Measurements from ENCODE around the gene AAGAB.
"Not testable (repeated sequence)": the region's sequence is repeated elsewhere in the genome, so short reads cannot be mapped to it uniquely, and the experiment has no call there.

The AAGAB gene, protein sequence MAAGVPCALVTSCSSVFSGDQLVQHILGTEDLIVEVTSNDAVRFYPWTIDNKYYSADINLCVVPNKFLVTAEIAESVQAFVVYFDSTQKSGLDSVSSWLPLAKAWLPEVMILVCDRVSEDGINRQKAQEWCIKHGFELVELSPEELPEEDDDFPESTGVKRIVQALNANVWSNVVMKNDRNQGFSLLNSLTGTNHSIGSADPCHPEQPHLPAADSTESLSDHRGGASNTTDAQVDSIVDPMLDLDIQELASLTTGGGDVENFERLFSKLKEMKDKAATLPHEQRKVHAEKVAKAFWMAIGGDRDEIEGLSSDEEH

DNA sequence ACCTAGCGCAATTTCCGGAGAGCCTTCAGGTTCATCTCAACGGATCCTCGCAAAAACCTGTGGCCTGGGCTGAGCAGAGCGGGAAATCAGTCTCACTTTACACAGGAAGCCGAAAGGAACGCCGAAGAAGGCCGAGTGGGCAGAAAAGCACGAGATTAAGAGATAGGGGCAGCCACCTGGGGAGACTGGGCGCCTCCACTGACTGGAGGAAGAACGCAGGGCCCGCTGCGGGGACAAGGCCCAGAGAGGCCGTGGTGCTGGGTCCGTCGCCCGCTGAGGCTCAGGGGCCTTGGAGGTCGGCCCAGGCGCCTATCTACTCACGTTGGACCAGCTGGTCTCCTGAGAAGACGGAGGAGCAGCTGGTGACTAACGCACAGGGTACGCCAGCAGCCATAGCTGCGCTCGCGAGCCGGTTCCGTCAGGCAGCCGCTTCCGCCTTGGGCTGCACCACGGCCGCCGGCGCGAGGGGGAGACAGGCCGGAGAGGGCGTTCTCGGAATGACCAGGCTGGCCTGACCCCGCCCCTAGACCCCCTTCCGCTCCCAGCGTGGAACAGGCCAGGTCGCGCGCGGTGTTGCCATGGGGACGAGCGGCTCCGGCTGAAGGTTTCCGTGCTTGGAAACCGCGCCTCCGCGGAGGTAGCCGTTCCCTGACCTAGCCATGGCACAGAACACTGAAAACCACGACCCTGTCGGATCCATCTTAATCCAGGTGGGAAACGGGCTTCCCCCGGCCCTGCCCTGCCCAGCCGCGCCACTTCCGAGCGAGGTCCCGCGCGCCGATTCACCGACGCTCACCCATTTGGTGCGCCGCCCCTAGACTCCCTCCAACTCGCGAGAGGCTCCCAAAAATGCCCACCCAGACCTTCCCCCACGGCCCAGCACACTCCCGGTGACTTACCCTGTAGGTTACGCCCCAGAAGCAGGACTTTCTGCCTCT is at the start of gene AAGAB, which contains the start of gene IQCH:
Gene AAGAB, minus strand, starts transcription at position 424 of the 938 bp plus-strand sequence. Its CDS starts 30 bp downstream, at position 394.
Gene IQCH, plus strand, starts transcription at position 549 of the 938 bp plus-strand sequence. Its CDS starts 111 bp downstream, at position 660.
- DNase-seq (ENCODE audit: low read depth in 2 of 2) = peak; percentile 94 to 97

DNA sequence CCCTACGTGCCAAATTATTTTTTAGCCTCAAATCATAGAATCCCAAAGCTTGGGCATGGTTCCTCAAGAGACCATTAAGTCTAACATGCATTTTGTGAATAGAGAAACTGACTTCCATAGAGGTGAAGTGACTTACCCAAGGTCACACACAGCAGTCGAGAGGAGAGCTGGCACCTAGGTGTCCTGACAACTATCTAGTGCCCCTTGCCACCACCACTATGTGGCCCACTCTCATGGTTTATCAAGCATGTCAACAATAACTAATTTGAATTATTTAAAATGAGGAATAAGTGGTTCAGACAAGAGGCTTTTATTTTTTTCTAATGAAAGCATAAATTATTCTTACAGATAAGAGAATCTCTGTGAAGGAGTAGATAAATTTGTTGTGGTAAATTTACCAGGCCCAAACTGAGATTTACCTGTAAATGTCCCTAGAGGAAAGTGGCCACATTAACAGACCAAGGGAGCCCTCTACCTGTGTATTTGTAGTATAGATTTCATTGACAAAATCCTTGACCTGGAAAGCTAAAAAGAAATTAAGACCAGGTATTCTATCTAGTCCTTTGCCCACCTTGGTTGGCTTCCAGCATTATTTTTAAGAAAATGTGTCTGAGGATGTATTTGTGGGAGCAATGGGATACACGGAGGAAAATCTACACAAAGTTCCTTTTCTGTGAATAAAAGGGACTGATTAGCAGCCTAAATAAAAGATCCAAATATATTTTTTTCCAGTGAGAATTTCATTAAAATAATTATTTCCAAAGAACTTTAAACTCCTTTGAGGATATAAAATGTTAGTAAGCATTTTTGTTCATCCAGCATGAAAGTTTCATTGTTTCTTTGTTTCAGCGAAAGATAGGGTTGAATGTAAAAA is 49.3 kb upstream of the AAGAB start:
- DNase-seq (ENCODE audit: low read depth in 2 of 2) = no peak

DNA sequence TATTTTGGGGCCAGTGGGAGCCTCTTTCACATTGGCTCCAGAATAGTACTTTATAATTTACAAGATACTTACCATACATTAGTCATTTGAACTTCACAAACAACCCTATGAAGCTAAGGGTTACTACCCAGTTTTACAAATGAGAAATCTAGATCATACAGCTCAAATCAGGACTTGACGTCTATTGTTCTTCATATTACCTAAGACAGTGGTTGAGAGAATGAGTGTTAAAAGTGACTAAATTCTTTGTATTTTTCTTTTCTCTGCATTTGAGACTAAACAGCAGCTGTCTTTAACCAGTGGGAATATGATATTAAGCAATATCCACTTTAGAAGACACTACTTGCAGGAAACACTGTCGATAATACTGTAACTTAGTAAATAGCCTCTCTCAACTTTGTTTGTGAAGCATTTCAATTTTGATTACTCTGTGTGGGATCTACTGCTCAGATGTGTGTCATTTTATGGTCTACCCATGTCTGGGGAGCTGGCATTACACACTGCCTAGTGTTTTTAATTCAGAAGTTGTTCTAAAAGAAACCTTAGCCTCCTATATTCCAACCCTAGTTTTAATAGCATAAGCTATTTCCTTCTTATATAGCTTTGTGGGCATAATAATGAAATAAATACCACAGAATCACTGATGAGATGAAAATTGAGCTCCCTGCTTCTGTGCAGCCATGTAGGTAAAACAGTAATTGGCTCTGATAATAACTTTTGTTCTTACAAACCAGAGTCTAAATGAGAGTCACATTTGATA is 46.0 kb upstream of the AAGAB start:
- DNase-seq (ENCODE audit: low read depth in 2 of 2) = no peak

DNA sequence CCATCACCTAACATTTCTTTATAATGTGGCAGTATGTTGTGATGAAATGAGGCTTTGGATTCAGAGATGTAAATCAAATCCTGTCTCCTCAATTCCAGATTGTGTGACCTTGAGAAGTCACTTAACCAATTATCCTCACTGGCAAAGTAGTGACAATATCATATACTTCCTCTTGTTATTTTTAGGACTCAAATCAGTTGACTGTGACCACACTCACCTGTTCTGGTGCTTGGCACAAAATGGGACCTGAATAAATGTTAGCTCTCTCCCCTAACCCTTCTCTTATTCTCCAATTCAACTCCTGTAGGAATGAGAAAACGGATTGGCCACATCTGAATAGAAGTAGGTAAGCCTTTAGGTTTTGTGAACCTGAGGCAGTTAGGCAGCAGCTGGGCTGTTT is 42.2 kb upstream of the AAGAB start:
- DNase-seq (ENCODE audit: low read depth in 2 of 2) = no peak

DNA sequence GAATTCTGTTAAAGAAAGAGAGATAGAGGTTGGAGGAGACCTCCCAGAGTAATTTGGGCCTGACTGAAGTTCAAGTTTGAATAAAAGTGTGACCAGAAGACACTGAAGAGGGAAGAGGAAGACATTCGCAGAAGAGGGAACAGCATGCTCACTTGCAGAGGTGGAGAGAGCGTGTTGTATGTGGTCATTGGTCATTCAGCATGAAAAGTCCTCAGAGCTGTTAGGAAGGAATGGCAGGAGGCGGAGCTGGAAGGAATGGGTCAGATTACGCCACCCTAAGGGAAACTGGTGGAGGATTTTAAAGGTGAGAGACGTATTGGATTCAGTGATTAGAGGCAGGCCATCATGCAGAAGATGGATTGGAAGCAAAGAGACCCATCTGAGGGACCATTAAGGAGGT is 41.7 kb upstream of the AAGAB start:
- no peak for DNase-seq (ENCODE audit: low read depth in 2 of 2)

DNA sequence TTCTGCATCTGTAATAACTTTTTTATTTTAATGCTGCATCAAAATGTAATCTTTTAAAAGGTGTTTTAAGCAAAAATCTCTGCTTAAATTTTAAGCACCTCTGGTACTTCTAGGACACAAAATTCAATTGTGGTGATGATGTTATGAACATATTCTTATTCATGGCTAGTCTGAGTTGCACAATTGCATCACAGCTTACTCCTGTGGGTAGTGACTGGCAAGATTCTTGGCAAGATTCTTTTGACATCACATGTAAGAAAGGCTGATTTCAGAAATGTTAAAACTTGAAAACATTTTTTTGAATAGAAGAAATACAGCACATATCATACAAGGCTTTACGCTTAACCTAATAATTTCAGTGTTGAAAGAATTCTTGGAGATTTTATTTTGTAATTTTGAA is 35.9 kb upstream of the AAGAB start:
- no peak for DNase-seq (ENCODE audit: low read depth in 2 of 2)

DNA sequence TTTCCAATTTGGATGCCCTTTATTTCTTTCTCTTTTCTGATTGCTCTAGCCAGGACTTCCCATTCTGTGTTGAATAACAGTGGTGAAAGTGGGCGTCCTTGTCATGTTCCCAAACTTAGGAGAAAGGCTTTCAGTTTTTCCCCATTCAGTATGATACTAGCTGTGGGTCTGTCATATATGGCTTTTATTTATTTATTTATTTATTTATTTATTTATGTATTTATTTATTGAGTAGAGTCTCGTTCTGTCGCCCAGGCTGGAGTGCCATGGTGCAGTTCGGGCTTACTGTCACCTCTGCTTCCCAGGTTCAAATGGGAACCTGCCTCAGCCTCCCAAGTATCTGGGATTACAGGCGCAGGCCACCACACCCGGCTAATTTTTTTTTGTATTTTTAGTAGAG is 31.9 kb upstream of the AAGAB start:
- not testable (repeated sequence) for DNase-seq (ENCODE audit: low read depth in 2 of 2)

DNA sequence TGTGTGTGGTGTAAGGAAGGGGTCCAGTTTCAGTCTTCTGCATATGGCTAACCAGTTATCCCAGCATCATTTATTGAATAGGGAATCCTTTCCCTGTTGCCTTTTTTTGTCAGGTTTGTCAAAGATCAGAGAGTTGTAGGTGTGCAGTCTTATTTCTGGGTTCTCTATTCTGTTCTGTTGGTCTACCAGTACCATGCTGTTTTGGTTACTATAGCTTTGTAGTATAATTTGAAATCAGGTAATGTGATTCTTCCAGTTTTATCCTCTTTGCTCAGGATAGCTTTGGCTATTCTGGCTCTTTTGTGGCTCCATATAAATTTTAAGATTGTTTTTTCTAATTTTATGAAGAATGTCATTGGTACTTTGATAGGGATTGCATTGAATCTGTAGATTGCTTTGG is 31.2 kb upstream of the AAGAB start:
- DNase-seq (ENCODE audit: low read depth in 2 of 2) = not testable (repeated sequence)

DNA sequence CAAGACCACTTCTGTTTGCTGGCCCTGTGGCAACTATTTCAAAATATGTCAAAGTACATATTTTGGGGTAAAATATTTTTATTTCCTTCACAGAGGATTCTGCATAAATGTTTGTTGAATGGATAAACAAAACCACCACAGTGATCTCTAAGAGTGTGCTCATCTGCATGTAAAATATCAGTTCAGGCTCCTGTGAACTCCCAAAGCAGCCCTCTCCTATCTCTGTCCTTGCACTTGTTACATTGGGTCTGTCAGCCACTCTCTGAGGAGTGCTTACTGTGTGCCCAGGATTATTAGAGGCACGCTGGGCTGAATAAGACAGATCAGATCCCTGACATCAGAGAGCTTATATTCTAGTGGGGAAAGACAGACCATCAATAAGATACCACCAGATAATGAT is 27.3 kb upstream of the AAGAB start:
- no peak for DNase-seq (ENCODE audit: low read depth in 2 of 2)

DNA sequence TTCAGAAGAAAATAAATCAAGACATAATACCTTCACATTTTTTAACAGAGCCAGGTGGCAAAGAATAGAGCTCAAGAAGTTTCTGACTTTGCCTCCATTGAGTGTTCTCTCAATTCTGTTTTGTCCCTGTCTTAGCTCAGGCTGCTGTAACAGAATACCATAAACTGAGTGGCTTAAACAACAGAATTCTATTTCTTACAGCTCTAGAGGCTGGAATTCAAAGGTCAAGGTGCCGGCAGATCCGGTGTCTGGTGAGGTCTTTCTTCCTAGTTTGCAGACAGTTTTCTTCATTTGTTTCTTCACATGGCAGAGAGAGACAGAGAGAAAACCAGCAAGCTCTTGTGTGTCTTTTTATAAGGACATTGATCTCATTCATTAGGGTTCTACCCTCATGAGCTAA is 25.8 kb upstream of the AAGAB start:
- DNase-seq (ENCODE audit: low read depth in 2 of 2) = no peak

DNA sequence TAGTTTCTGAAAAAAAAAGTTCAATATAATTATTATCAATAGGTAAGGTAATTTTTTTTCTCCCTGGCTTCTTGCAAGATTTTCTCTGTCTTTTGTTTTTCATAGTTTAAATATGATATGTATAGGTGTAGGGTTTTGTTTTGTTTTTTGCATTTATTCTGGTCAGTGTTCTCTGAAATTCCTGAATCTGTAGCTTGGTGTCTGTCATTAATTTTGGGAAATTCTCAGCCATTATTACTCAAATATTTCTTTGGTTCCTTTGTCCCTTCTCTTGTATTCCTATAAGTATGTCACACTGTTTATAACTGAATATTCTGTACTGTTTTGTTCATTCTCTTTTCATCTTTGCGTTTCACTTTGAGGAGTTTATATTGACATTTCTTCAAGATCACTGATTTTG is 22.2 kb upstream of the AAGAB start:
- no peak for DNase-seq (ENCODE audit: low read depth in 2 of 2)

DNA sequence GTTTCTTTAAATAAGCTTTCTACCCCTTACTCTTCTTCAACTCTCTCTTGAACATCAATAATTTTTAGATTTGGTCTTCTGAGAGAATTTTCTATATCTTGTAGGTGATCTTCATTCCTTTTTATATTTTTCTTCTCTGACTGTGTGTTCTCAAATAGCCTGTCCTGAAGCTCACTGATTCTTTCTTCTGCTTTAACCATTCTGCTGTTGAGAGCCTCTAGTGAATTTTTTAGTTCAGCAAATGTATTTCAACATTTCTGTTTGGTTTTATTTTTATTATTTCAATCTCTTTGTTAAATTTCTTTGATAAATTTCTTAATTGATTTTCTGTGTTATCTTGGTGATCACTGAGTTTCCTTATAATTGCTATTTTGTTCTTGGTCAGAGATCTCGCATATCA is 19.8 kb upstream of the AAGAB start:
- DNase-seq (ENCODE audit: low read depth in 2 of 2) = no peak

DNA sequence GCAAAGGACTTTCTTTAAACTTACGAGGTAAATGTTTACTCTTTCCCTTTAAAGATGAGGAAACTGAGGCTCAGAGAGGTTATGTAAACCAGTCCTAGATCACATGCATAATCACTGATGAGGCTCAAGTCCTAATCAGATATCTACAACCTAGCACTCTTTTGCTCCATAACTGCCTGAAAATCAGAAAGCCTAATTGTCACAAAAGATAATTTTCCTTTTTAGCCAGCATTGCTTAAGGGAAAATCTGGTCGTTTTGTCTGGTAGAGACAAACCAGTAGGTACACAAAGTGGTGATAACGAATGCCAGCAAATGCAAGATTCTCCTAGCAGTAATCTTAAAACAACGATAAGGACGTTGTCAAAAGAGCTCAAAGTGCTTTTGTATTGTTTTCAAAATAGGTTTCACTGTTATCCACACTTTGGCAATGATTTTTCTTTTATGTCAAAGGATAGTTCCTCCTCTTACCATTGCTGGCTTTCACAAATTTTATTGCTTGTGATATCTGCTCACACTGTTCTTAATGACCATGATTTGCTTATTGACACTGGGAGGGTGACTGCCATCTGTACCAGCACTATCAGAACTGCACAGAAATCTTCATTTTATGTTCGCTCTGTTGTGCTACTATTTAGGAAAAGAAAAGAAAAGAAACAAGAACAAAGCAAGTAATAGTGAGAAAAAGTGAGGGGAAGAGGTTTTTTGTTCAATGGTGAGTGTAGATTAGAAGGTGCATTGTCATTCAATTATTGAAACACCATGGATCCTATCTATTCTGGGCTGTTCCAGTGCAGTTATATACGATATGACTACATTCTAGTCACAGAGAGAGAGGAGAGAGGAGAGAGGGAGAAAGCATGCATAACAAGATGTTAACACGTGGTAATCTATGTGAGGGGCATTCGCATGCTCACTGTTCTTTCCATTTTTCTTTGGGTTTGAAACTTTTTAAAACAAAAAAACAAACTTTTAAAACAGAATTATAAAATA is 13.8 kb upstream of the AAGAB start:
- no peak for DNase-seq (ENCODE audit: low read depth in 2 of 2)

DNA sequence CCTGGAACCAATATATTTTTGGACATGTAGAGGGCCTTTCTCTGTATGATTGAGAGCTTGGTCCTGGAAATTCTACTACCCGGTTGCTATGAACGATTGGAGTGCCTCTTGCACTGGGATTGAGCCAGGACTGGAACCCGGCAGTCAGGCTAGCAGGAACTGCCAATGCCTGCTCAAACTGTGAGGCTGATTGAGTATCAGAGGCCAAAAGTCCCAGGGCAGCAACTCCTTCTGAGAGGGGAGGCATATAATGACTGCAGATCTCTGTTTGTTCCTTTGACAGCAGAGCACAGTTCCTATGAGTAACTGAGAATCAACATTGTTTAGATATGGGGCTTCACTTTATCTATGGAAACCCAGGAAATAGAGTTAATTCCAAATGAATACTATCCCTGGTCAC is 13.0 kb upstream of the AAGAB start:
- DNase-seq (ENCODE audit: low read depth in 2 of 2) = no peak

DNA sequence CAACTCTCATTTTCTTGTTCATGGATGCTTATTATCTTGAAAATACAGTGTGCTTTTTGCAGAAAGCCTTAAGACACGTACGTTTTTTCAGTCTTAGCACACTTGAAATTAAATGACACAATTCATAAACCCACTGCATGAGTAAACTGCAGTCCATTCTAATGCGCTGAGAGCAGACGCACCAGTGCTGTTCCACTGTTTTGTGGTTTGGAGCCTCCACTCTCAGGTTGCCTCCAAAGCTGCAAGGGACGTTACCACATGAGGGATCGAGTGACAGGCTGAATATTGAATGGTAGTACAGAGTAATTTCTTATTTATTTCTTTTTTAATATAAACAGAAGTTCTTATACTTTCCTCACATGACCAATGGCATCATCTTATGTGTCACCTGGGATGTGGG is 12.4 kb upstream of the AAGAB start:
- no peak for DNase-seq (ENCODE audit: low read depth in 2 of 2)

DNA sequence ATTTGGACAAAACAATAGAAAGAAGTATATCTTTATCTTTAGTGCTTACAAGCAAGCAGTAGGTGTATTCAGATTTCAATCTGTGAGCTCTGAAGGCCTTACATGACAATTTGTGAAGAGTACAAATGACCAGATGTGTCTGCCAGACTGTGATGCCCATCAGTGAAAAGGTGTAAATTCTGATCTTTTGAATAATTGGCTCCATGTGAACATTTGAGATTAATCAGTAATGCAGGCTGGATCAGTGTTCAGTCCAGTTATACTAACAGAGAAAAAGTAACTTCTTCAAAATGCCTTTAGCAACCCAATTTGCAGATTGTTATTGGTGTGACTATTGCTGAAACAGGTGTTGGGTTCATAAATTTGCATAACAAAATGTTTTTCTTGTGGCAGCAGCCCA is 5.3 kb upstream of the AAGAB start:
- DNase-seq (ENCODE audit: low read depth in 2 of 2) = no peak

DNA sequence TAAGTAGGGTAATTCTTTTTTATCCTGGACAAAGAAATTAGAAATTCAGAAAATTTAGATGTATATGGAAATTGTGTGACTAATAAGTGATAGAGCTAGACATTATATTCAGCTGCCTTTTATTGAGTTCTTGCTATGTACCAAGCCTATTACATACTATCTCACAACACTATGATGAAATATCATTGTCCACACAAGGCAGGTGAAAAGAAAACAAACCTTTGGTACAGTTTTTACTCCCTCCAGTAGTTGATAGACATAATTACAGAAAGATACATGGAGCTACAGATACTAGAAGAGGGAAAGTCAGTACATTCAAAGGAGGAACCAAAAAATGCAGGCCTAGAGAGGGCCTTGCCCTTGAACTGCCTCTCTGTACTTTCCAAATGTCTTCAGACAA is 4.9 kb upstream of the AAGAB start:
- no peak for DNase-seq (ENCODE audit: low read depth in 2 of 2)

DNA sequence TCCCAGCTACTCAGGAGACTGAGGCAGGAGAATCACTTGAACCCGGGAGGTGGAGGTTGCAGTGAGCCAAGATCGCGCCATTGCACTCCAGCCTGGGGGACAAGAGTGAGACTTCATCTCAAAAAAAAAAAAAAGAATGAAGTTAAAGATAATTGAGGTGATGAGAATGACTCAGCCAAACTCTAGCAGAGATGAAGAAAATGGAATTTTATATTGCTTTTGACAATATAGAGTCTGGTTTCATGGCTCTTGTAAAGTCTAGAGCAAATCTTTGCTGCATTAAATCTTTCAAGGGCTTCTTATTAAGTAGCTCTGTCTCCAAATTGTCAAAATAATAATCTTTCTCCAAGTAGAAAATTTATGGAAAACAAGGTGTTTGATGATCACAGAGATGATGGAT is 4.0 kb upstream of the AAGAB start:
- not testable (repeated sequence) for DNase-seq (ENCODE audit: low read depth in 2 of 2)

DNA sequence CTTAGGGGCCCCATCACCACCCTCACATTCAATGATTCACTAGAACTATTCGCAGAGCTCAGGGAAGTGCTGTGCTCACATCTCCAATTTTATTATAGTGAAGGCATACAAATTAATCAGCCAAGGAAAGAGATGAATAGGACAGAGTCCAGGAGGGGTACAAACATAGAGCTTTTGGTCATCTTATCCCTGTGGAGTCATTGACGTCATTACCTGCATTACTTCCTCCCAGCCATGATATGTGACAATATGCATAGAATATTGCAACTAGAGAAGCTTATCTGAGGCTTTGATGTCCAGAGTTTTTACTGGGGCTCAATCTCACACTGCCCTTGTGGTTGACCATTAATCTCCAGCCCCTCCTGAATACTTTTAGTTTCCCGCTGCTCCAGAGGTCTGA is 1.6 kb upstream of the AAGAB start:
- no peak for DNase-seq (ENCODE audit: low read depth in 2 of 2)
